ENCODE data around the gene GALNT9. TPM values are rescaled to one million over a fixed set of nuclear protein-coding genes. Genes with fewer than 3 reads are reported as not detected.

Gene GALNT9
- total RNA-seq, 1 experiment from 2014 or later: not detected

DNA sequence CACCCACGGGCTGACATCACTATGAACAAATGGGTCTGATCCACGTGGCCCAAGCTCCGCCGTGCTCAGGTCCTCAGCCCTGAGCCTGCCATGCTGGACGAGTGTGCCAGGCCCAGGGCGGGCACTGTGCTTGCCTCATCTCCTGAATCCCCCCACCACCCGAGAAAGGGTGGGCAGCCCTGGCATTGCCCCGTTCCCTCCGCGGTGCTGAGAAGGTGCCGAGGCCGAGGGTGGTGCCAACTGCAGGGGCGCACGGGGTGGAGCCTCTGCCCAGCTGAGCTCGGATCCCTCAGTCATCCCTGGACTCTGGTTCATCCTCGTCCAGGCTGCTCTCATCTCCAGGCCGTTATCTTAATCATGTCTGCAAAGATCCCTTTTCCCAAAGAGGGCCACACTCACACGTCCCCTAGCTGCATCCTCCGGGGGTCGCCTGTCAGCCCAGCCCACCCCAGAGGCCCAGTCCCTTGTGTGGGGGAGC lies 124.6 kb downstream of the GALNT9 start:
- H3K4me1 ChIP-seq (ENCODE audit: low read length): no peaks in the 10 kb centered on the region
- H3K27ac ChIP-seq (ENCODE audit: low read length): no peak overlapping the region
- no peak overlapping the region for H3K4me3 ChIP-seq (ENCODE audit: low read length)
- no peak overlapping the region for H3K4me2 ChIP-seq (ENCODE audit: low read depth, low read length, poor library complexity, severe bottlenecking)
- no peaks in the 10 kb centered on the region for H3K79me2 ChIP-seq (ENCODE audit: low read length)
- no peaks in the 10 kb centered on the region; the same call in 1 of the 2 replicates for H4K20me1 ChIP-seq (ENCODE audit: insufficient read depth, low read depth, low read length)
- H3K27me3 ChIP-seq (ENCODE audit: low read length): no peaks in the 10 kb centered on the region
- no peak overlapping the region for H2AFZ ChIP-seq (ENCODE audit: low read length)
- H3K9ac ChIP-seq (ENCODE audit: low read length): no peak overlapping the region
- no peaks in the 10 kb centered on the region for H3K9me2 ChIP-seq (replicated peaks; ENCODE audit: insufficient read depth, low read length)
- no peaks in the 10 kb centered on the region for H3K36me3 ChIP-seq (ENCODE audit: insufficient read depth, low read length)
- no peaks in the 10 kb centered on the region for H3K9me3 ChIP-seq (ENCODE audit: low read length)
- no peak for DNase-seq

GRCh38 chr12:132204063-132204792 lies 125.2 kb downstream of the GALNT9 start:
- H3K9me2 ChIP-seq (replicated peaks; ENCODE audit: insufficient read depth, low read length): no peaks in the 10 kb centered on the region
- H3K9ac ChIP-seq (ENCODE audit: low read length): no peak overlapping the region
- no peak overlapping the region for H3K4me2 ChIP-seq (ENCODE audit: low read depth, low read length, poor library complexity, severe bottlenecking)
- no peaks in the 10 kb centered on the region for H3K79me2 ChIP-seq (ENCODE audit: low read length)
- no peaks in the 10 kb centered on the region for H3K36me3 ChIP-seq (ENCODE audit: insufficient read depth, low read length)
- H4K20me1 ChIP-seq (ENCODE audit: insufficient read depth, low read depth, low read length): no peaks in the 10 kb centered on the region; the same call in 1 of the 2 replicates
- H3K4me1 ChIP-seq (ENCODE audit: low read length): no peaks in the 10 kb centered on the region
- no peak overlapping the region for H3K4me3 ChIP-seq (ENCODE audit: low read length)
- no peak overlapping the region for H3K27ac ChIP-seq (ENCODE audit: low read length)
- no peaks in the 10 kb centered on the region for H3K9me3 ChIP-seq (ENCODE audit: low read length)
- DNase-seq: no peak
- no peaks in the 10 kb centered on the region for H3K27me3 ChIP-seq (ENCODE audit: low read length)
- no peak overlapping the region for H2AFZ ChIP-seq (ENCODE audit: low read length)

DNA sequence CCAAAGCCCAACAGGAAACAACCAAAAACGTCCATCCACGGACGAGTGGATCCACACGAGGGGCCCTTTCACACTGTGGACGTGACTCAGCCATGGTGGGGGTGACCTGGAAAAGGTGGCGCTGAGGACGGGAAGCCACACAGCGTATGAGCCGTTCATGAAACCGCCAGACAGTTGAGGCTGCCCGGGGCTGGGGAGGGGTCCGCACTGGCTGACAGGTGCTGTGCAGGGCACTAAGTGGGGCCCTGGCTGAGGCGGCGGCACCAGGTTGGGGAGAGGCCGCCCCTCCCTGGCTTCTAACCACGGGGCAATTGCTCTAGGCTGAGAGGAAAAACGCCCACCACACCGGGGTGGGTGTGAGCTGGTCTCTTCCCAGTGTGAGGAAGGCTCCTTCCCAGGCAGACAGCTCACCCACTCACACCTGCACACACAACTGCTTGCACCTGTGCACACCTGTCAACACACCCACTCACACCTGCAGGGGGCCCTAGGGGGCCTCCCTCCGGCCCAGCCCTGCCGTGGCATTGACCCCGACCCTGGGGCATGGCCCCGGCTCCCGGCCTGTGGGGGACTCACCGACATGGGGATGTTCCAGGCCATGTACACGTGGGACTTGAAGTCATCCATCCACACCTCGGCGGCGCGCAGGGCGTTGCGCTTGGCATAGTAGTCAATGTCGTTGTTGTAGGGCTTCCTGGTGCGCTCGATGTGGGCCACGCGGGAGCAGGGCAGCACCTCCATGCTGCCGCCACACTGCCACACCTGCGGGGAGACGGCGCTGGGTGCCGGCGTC lies 126.3 kb downstream of the GALNT9 start:
- H2AFZ ChIP-seq (ENCODE audit: low read length): no peak overlapping the region
- H3K27me3 ChIP-seq (ENCODE audit: low read length): no peaks in the 10 kb centered on the region
- no peaks in the 10 kb centered on the region for H3K4me1 ChIP-seq (ENCODE audit: low read length)
- H3K9ac ChIP-seq (ENCODE audit: low read length): no peak overlapping the region
- no peak overlapping the region for H3K4me2 ChIP-seq (ENCODE audit: low read depth, low read length, poor library complexity, severe bottlenecking)
- no peaks in the 10 kb centered on the region for H3K9me3 ChIP-seq (ENCODE audit: low read length)
- H3K4me3 ChIP-seq (ENCODE audit: low read length): no peak overlapping the region
- DNase-seq: no peak
- H4K20me1 ChIP-seq (ENCODE audit: insufficient read depth, low read depth, low read length): no peaks in the 10 kb centered on the region; the same call in 1 of the 2 replicates
- no peak overlapping the region for H3K27ac ChIP-seq (ENCODE audit: low read length)
- no peaks in the 10 kb centered on the region for H3K36me3 ChIP-seq (ENCODE audit: insufficient read depth, low read length)
- no peaks in the 10 kb centered on the region for H3K79me2 ChIP-seq (ENCODE audit: low read length)
- no peaks in the 10 kb centered on the region for H3K9me2 ChIP-seq (replicated peaks; ENCODE audit: insufficient read depth, low read length)

DNA sequence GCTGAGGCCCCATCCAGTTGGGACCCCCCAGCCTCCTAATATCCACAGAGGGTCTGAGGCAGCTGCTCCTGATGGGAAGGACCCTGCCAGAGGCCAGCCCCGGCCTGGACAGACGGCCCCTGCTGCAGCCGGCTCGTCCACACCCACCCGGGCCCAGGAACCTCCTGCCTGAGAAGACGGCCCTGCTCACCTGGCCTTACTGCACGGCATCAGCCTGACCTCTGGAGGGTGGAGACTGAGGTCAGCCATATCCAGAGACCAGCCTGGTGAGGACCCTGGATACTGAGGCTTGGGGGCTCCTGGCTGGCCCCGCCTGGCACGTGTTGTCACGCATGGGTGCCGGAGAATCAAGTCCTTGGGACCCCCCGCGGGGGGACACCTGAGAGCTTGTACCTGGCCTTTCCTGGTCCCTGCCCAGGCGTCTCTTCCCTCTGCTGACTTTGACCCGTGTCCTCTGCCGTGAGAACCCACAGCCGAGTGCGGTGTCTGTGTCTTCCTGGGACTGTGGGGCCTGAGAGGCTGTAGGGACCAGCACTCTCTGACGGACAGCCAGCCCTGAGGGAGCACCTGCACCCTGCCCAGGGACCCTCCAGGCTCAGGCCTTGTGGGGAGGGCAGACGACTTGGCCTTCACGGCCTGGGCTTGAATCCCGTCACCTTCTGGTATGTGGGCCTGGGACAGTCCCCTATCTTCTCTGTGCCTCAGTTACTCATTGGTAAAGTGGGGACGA lies 127.8 kb downstream of the GALNT9 start:
- no peaks in the 10 kb centered on the region for H3K9me3 ChIP-seq (ENCODE audit: low read length)
- no peak overlapping the region for H3K4me3 ChIP-seq (ENCODE audit: low read length)
- no peaks in the 10 kb centered on the region for H3K4me1 ChIP-seq (ENCODE audit: low read length)
- no peak overlapping the region for H3K4me2 ChIP-seq (ENCODE audit: low read depth, low read length, poor library complexity, severe bottlenecking)
- no peak for DNase-seq
- H3K27me3 ChIP-seq (ENCODE audit: low read length): no peaks in the 10 kb centered on the region
- no peaks in the 10 kb centered on the region for H3K79me2 ChIP-seq (ENCODE audit: low read length)
- H3K27ac ChIP-seq (ENCODE audit: low read length): no peak overlapping the region
- no peaks in the 10 kb centered on the region; the same call in 1 of the 2 replicates for H4K20me1 ChIP-seq (ENCODE audit: insufficient read depth, low read depth, low read length)
- H3K9ac ChIP-seq (ENCODE audit: low read length): no peak overlapping the region
- H3K9me2 ChIP-seq (replicated peaks; ENCODE audit: insufficient read depth, low read length): no peaks in the 10 kb centered on the region
- no peak overlapping the region for H2AFZ ChIP-seq (ENCODE audit: low read length)
- H3K36me3 ChIP-seq (ENCODE audit: insufficient read depth, low read length): no peaks in the 10 kb centered on the region

- Histone ChIP-seq H2AFZ (ENCODE audit: low read length) (no peak overlapping the region), H3K79me2 (ENCODE audit: low read length) (no peaks in the 10 kb centered on the region), H3K9me2 (replicated peaks; ENCODE audit: insufficient read depth, low read length) (no peaks in the 10 kb centered on the region), H3K27ac (ENCODE audit: low read length) (no peak overlapping the region), H3K4me2 (ENCODE audit: low read depth, low read length, poor library complexity, severe bottlenecking) (no peak overlapping the region), H3K4me3 (ENCODE audit: low read length) (no peak overlapping the region), H3K9me3 (ENCODE audit: low read length) (no peaks in the 10 kb centered on the region), H3K27me3 (ENCODE audit: low read length) (no peaks in the 10 kb centered on the region), H3K4me1 (ENCODE audit: low read length) (no peaks in the 10 kb centered on the region), H3K9ac (ENCODE audit: low read length) (no peak overlapping the region), H4K20me1 (ENCODE audit: insufficient read depth, low read depth, low read length) (no peaks in the 10 kb centered on the region; the same call in 1 of the 2 replicates), H3K36me3 (ENCODE audit: insufficient read depth, low read length) (no peaks in the 10 kb centered on the region)
- DNase-seq: no peak
These were observed 128.6 kb downstream of the GALNT9 start for GRCh38 chr12:132200800-132201199.

DNA sequence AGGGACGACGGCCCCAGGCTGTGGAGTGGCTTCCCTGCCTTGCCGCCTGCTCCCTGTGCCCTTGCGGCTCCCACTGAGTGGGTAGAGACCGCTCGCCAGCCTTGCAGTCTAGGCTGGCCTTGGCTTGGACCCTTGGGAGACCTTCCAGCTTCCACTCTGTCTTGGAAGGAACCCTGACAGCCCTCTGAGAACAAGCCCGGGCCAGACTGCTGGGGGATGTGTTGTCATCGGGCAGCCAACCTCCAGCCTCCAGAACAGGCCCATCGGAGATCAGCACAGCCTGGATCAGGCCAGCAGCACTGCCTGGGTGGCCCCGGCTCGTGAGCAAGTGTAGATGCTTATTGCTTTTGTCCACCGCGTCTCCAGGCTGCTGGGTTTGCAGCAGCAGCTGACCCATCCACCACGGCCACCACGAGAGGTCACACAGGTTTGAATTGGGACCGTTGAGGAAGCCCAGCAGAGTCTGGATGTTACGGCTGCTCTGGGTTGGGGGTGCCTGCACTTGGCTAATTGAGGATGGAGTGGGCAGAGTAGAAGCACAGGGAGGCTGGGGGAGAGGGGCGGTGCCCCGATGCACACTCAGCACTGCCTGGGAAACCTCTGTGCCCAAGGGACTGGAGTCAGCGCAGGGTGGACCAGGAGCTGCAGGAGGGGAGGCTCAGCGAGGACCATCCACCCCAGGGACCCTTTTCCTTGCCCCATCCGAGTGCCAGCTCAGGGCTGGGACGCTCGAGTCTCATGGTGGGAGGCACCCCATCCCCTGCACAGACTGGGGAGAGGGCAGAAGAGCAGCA lies 129.7 kb downstream of the GALNT9 start:
- H2AFZ ChIP-seq (ENCODE audit: low read length): no peak overlapping the region
- H3K27ac ChIP-seq (ENCODE audit: low read length): no peak overlapping the region
- no peaks in the 10 kb centered on the region for H3K79me2 ChIP-seq (ENCODE audit: low read length)
- H4K20me1 ChIP-seq (ENCODE audit: insufficient read depth, low read depth, low read length): no peaks in the 10 kb centered on the region; the same call in 1 of the 2 replicates
- no peak overlapping the region for H3K9ac ChIP-seq (ENCODE audit: low read length)
- H3K9me3 ChIP-seq (ENCODE audit: low read length): no peaks in the 10 kb centered on the region
- H3K9me2 ChIP-seq (replicated peaks; ENCODE audit: insufficient read depth, low read length): no peaks in the 10 kb centered on the region
- H3K27me3 ChIP-seq (ENCODE audit: low read length): no peaks in the 10 kb centered on the region
- DNase-seq: no peak
- H3K4me1 ChIP-seq (ENCODE audit: low read length): no peaks in the 10 kb centered on the region
- no peak overlapping the region for H3K4me2 ChIP-seq (ENCODE audit: low read depth, low read length, poor library complexity, severe bottlenecking)
- no peak overlapping the region for H3K4me3 ChIP-seq (ENCODE audit: low read length)
- H3K36me3 ChIP-seq (ENCODE audit: insufficient read depth, low read length): no peaks in the 10 kb centered on the region

- Histone ChIP-seq H3K4me3 (ENCODE audit: low read length) (no peak overlapping the region), H3K9me3 (ENCODE audit: low read length) (peaks cover 4% of the 10 kb centered on the region; the same call in 1 of the 2 replicates), H3K27ac (ENCODE audit: low read length) (no peak overlapping the region), H2AFZ (ENCODE audit: low read length) (no peak overlapping the region), H3K9ac (ENCODE audit: low read length) (no peak overlapping the region), H3K27me3 (ENCODE audit: low read length) (no peaks in the 10 kb centered on the region), H4K20me1 (ENCODE audit: insufficient read depth, low read depth, low read length) (no peaks in the 10 kb centered on the region; the same call in 1 of the 2 replicates), H3K9me2 (replicated peaks; ENCODE audit: insufficient read depth, low read length) (no peaks in the 10 kb centered on the region), H3K4me1 (ENCODE audit: low read length) (no peaks in the 10 kb centered on the region), H3K36me3 (ENCODE audit: insufficient read depth, low read length) (no peaks in the 10 kb centered on the region), H3K79me2 (ENCODE audit: low read length) (no peaks in the 10 kb centered on the region), H3K4me2 (ENCODE audit: low read depth, low read length, poor library complexity, severe bottlenecking) (no peak overlapping the region)
- DNase-seq: no peak
These were observed 130.3 kb downstream of the GALNT9 start for GRCh38 chr12:132199101-132199500.
